SU-DHL-6 (cell line): ENCODE measurements around the gene TRAF3IP1.

Experiments used
- H2AFZ ChIP-seq: fragments of 200-600 bp; sonication (generic); 2 replicates; pipeline ENCODE4 v1.6.1; 2014; ENCODE audit warnings: low read depth, mild to moderate bottlenecking, moderate library complexity, mixed read lengths, antibody characterized with exemption, low read length; ENCODE audit not compliant: severe bottlenecking
- H3F3A ChIP-seq: fragments of 200-600 bp; shearing (Covaris generic); 2 replicates; pipeline ENCODE4 v1.6.0; 2016; ENCODE audit warnings: antibody characterized with exemption, mild to moderate bottlenecking; ENCODE audit not compliant: insufficient read depth
- H3K27ac ChIP-seq: fragments of 200-600 bp; sonication (generic); 2 replicates; pipeline ENCODE4 v1.5.1; 2016; ENCODE audit warnings: low read depth, mild to moderate bottlenecking, low read length, moderate library complexity, mixed read lengths
- H3K27me3 ChIP-seq: fragments of 200-600 bp; sonication (generic), shearing (Covaris generic); 2 replicates; pipeline ENCODE4 v1.6.0; 2014; ENCODE audit warnings: mild to moderate bottlenecking, low read length
- H3K36me3 ChIP-seq: fragments of 200-600 bp; sonication (generic); 2 replicates; pipeline ENCODE4 v1.6.1; 2014; ENCODE audit warnings: mild to moderate bottlenecking, low read length, mixed read lengths
- H3K4me2 ChIP-seq: fragments of 300-600, 200-600 bp; shearing (Covaris generic), sonication (generic); 2 replicates; pipeline ENCODE4 v1.6.0; 2014; ENCODE audit warnings: low read length, low read depth, mild to moderate bottlenecking; ENCODE audit not compliant: poor library complexity, severe bottlenecking
- H3K4me3 ChIP-seq: fragments of 200-600 bp; sonication (generic); 2 replicates; pipeline ENCODE4 v1.5.1; 2014; ENCODE audit warnings: antibody characterized with exemption, low read length, mild to moderate bottlenecking, mixed read lengths; ENCODE audit not compliant: insufficient read depth, poor library complexity, severe bottlenecking
- H3K79me2 ChIP-seq: fragments of 200-600 bp; sonication (generic); 2 replicates; pipeline ENCODE4 v1.6.1; 2014; ENCODE audit warnings: mild to moderate bottlenecking, low read length, moderate library complexity; ENCODE audit not compliant: insufficient read depth
- H3K9ac ChIP-seq: fragments of 200-600 bp; sonication (generic); 2 replicates; pipeline ENCODE4 v1.7.0; 2014; ENCODE audit warnings: mild to moderate bottlenecking, low read length
- H3K9me2 ChIP-seq: fragments of 200-600 bp; sonication (generic); replicated peaks from 2 replicates; pipeline ENCODE4 v1.6.1; 2014; ENCODE audit warnings: low read length; ENCODE audit not compliant: insufficient read depth
- H3K9me3 ChIP-seq: fragments of 200-600 bp; sonication (generic); 2 replicates; pipeline ENCODE4 v1.6.1; 2014; ENCODE audit warnings: low read length, mixed read lengths; ENCODE audit not compliant: insufficient read depth
- H4K20me1 ChIP-seq: fragments of 200-600 bp; sonication (generic); 2 replicates; pipeline ENCODE4 v1.6.1; 2014; ENCODE audit warnings: low read depth, mild to moderate bottlenecking, antibody characterized with exemption, low read length, moderate library complexity, mixed read lengths
- CTCF ChIP-seq: fragments of 200-600 bp; sonication (generic); IDR thresholded peaks from one replicate; pipeline ENCODE4 v1.5.1; 2017; ENCODE audit warnings: antibody characterized with exemption, mild to moderate bottlenecking, low read length, moderate library complexity; ENCODE audit not compliant: insufficient read depth, poor library complexity, severe bottlenecking
- EZH2phosphoT487 ChIP-seq: fragments of 200-600 bp; sonication (generic), shearing (Covaris generic); conservative IDR thresholded peaks from 2 replicates; pipeline ENCODE4 v1.6.1; 2018; ENCODE audit warnings: mild to moderate bottlenecking, antibody characterized with exemption, low read length, moderate library complexity, mixed read lengths

The TRAF3IP1 gene

DNA sequence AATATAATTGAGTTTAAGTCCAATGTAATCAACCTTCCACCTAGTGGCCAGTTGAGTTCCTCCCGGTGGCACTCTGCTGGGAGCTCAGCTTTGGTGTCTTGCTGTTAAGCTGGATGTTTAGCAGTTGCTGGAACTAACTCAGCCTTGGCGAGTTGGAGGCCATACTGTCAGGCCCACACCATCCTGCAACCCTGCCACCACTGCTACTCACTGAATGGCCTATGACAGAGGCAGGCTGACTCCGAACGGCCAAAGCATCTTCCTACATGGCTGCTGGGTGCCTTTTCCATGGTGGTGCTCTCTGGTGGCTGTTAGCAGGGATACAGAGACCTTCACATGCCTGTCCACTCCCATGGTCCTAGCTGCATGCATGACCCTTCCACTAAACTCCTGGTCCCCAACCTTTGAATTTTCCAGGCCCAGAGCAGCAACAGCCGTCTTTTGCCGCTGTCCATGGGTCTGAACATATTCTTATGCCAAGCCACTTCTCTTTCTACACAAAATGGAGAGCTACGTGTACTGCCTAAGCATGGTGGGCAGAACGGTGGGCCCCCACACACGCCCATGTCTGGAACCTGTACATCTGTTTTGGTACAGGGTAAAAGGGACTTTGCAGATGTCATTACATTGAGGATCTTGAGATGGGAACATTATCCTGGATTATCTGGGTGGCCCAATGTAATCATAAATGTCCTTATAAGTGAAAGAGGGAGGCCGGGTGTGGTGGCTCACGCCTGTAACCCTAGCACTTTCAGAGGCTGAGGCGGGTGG is 15.0 kb upstream of the TRAF3IP1 start:
- no peak overlapping the region for H3K27ac ChIP-seq
- no peaks in the 10 kb centered on the region for H3F3A ChIP-seq
- H3K36me3 ChIP-seq = no peaks in the 10 kb centered on the region
- no peak overlapping the region for H3K9ac ChIP-seq
- H3K4me3 ChIP-seq = no peak overlapping the region
- H3K79me2 ChIP-seq = no peaks in the 10 kb centered on the region
- no peak for TF ChIP-seq CTCF
- no peak for TF ChIP-seq EZH2phosphoT487
- H3K27me3 ChIP-seq = no peaks in the 10 kb centered on the region
- no peaks in the 10 kb centered on the region for H3K9me3 ChIP-seq
- H2AFZ ChIP-seq = no peak overlapping the region
- H3K9me2 ChIP-seq = no peaks in the 10 kb centered on the region
- H3K4me2 ChIP-seq = no peak overlapping the region
- H4K20me1 ChIP-seq = no peaks in the 10 kb centered on the region

DNA sequence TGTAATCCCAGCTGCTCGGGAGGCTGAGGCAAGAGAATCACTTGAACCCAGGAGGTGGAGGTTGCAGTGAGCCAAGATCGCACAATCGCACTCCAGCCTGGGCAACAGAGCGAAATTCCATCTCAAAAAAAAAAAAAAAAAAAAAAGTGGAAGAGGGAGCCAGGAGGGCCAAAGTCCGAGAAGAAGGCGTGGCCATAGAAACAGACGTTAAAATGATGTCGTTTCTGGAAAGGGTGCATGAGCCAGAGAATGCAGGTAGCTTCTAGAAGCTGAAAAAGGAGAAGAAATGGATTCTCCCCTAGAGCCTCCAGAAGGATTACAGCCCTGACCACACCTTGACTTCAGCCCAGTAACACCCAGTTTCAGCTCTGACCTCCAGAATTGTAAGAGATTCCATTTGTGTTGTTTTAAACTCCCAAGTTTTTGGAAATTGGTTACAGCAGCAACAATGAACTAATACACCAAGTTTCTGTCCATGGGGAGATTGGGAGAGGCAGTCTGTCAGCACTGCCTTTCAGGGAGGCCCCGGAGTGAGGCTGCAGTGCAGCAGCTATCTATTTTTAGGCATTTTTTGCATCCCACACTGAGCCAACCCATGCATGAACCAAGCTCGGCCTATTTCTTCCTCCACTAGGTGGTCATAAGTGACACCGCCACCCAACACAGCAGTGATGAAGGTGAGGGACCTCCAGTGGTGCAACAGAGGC is 14.2 kb upstream of the TRAF3IP1 start:
- H3K9me3 ChIP-seq = no peaks in the 10 kb centered on the region
- H3K27me3 ChIP-seq = no peaks in the 10 kb centered on the region
- TF ChIP-seq EZH2phosphoT487 = no peak
- no peak for TF ChIP-seq CTCF
- no peak overlapping the region for H3K4me3 ChIP-seq
- no peak overlapping the region for H2AFZ ChIP-seq
- H3K9me2 ChIP-seq = no peaks in the 10 kb centered on the region
- H3K36me3 ChIP-seq = no peaks in the 10 kb centered on the region
- H3K4me2 ChIP-seq = no peak overlapping the region
- H3K79me2 ChIP-seq = no peaks in the 10 kb centered on the region
- no peaks in the 10 kb centered on the region for H4K20me1 ChIP-seq
- no peaks in the 10 kb centered on the region for H3F3A ChIP-seq
- H3K9ac ChIP-seq = no peak overlapping the region
- no peak overlapping the region for H3K27ac ChIP-seq

- no peak overlapping the region for H3K9ac ChIP-seq
- H3K27me3 ChIP-seq = no peaks in the 10 kb centered on the region
- no peak overlapping the region for H3K4me2 ChIP-seq
- no peaks in the 10 kb centered on the region for H4K20me1 ChIP-seq
- no peaks in the 10 kb centered on the region for H3K9me3 ChIP-seq
- H3K79me2 ChIP-seq = no peaks in the 10 kb centered on the region
- no peak overlapping the region for H3K4me3 ChIP-seq
- no peaks in the 10 kb centered on the region for H3F3A ChIP-seq
- no peak overlapping the region for H2AFZ ChIP-seq
- no peak overlapping the region for H3K27ac ChIP-seq
- no peaks in the 10 kb centered on the region for H3K36me3 ChIP-seq
- TF ChIP-seq EZH2phosphoT487 = no peak
- no peak for TF ChIP-seq CTCF
- H3K9me2 ChIP-seq = no peaks in the 10 kb centered on the region
Observed at GRCh38 chr2:238306672-238306998, 13.7 kb upstream of the TRAF3IP1 start.
